Heart left ventricle (tissue), 13 donors: ENCODE data around the gene TMSB4Y.

Experiments
- POLR2A ChIP-seq, 2 donors: fragments of 450-650 bp; IDR thresholded peaks; one replicate each; pipeline ENCODE4 v1.6.1; 2017; ENCODE audit warnings: antibody characterized with exemption in 2 of 2, mild to moderate bottlenecking in 2 of 2, moderate library complexity in 2 of 2
- TF ChIP-seq, protein P1 (sequence below), 12 donors: fragments of 200-600 bp; sonication (generic) in 4 of 12; IDR thresholded peaks; one replicate each; pipeline versions ENCODE4 v1.5.0 to v1.8.0; 2018 to 2022; ENCODE audit warnings: antibody characterized with exemption in 12 of 12, mild to moderate bottlenecking in 5 of 12
- donor health status: ischemic (EF 13 %, LVEDD 7.1; RV severe dilation, severe dysfunction).
- donor health status: DM: no; HTN: yes; CAD: no.
- donor health status: DM: no; HTN: no; CAD: no.
- donor health status: ischemic (EF 25% LVEDD 6.9; RV normal size, moderate dysfunction).
- donor health status: ischemic (EF 25% LVEDD 5.7; RV mildly dilated, moderate dysfunction).
- donor health status: ischemic (EF 35%, LVEDD 5.7; RV mildly dilated, moderate dysfunction).
- donor health status: nonischemic (EF 11% LVEDD 7.7; RV severe dilation, severe dysfunction).
- donor health status: DM: yes; HTN: yes; CAD: no.
- donor health status: PGD.
- donor health status: ischemic (EF 29% LVEDD 5.4; RV normal size, mild dysfunction).
- donor health status: nonischemic (EF 23%, LVEDD 6.1; RV moderate dilation, normal function).

DNA sequence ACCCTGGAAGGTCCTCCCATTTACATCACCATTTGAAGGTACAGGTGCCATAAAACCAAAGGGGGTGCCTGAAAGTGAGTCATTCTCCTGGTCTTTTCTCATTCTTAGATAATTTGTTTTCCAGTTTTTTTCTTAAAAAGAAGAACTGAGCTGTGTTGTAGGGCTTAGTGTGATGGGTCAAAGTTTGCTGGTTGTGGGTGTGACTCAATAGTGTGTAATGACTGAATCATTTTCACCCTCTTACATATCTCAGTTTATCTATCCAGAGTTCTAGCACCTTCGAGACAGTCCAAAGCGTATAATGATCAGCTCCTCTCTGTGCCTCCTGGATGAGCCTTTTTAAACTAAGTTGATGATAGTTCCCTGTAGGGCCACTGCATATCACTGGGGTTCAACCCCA is 32.6 kb upstream of the TMSB4Y start:
- TF ChIP-seq, protein P1, sequence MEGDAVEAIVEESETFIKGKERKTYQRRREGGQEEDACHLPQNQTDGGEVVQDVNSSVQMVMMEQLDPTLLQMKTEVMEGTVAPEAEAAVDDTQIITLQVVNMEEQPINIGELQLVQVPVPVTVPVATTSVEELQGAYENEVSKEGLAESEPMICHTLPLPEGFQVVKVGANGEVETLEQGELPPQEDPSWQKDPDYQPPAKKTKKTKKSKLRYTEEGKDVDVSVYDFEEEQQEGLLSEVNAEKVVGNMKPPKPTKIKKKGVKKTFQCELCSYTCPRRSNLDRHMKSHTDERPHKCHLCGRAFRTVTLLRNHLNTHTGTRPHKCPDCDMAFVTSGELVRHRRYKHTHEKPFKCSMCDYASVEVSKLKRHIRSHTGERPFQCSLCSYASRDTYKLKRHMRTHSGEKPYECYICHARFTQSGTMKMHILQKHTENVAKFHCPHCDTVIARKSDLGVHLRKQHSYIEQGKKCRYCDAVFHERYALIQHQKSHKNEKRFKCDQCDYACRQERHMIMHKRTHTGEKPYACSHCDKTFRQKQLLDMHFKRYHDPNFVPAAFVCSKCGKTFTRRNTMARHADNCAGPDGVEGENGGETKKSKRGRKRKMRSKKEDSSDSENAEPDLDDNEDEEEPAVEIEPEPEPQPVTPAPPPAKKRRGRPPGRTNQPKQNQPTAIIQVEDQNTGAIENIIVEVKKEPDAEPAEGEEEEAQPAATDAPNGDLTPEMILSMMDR (IDR thresholded peaks at IDR 0.05): no peak
- no peak for TF ChIP-seq POLR2A (IDR thresholded peaks at IDR 0.05)
